HEK293 (cell line): ENCODE data around the gene RTN4IP1.

Source experiments
- CTCF ChIA-PET: fragments of 350-600 bp; formaldehyde crosslinking; extraction: SDS; loops from one replicate; lab custom pipeline; 2021; ENCODE audit warnings: antibody characterized with exemption; lab: Yijun Ruan, JAX
- POLR2A ChIA-PET: fragments of 300-600 bp; formaldehyde crosslinking; extraction: SDS; loops from one replicate; lab custom pipeline; 2020; ENCODE audit warnings: antibody characterized with exemption, inconsistent platforms; lab: Yijun Ruan, JAX
- H3K27ac ChIP-seq: fragments of 200-500 bp; sonication (Bioruptor generic); 2 replicates; pipeline ENCODE4 v1.5.1; 2014; ENCODE audit warnings: low read depth, low read length, control low read depth, inconsistent platforms; ENCODE audit errors: extremely low read depth
- H3K36me3 ChIP-seq, 2 experiments: fragments of 200-500 bp in 1 of 2; sonication (Bioruptor generic) in 1 of 2; 1 replicate in 1 of 2; 2 replicates in 1 of 2; pipeline ENCODE4 v1.5.1; 2014 to 2017; ENCODE audit warnings: inconsistent platforms in 2 of 2, low read length in 2 of 2; ENCODE audit not compliant: control insufficient read depth in 2 of 2, insufficient read depth in 1 of 2
- H3K4me1 ChIP-seq: fragments of 200-500 bp; sonication (Bioruptor generic); 2 replicates; pipeline ENCODE4 v1.5.1; 2014; ENCODE audit warnings: mild to moderate bottlenecking, low read length, inconsistent platforms; ENCODE audit not compliant: control insufficient read depth, insufficient read depth
- H3K4me3 ChIP-seq: 2 replicates; pipeline ENCODE4 v1.5.1; 2011; ENCODE audit warnings: low read depth, mild to moderate bottlenecking, control low read depth, low read length, moderate library complexity
- H3K9me3 ChIP-seq: fragments of 200-500 bp; sonication (Bioruptor generic); 2 replicates; pipeline ENCODE4 v1.5.1; 2014; ENCODE audit warnings: low read depth, low read length, inconsistent platforms; ENCODE audit not compliant: control insufficient read depth, insufficient read depth
- GLIS2 ChIP-seq: fragments of 450-650 bp; formaldehyde crosslinking; IDR thresholded peaks from 2 replicates; pipeline ENCODE4 v1.5.1; 2016; ENCODE audit warnings: missing biosample characterization, missing genetic modification characterization
- HOXD13 ChIP-seq: sonication (generic); formaldehyde crosslinking; IDR thresholded peaks from 2 replicates; pipeline ENCODE4 v1.8.0; 2022; ENCODE audit warnings: missing genetic modification reagents, borderline replicate concordance
- IKZF3 ChIP-seq: fragments of 450-650 bp; IDR thresholded peaks from 2 replicates; pipeline ENCODE4 v1.5.0; 2018; ENCODE audit warnings: missing biosample characterization, mild to moderate bottlenecking, missing genetic modification characterization, moderate library complexity
- PRDM2 ChIP-seq: fragments of 450-650 bp; formaldehyde crosslinking; IDR thresholded peaks from 2 replicates; pipeline ENCODE4 v1.5.1; 2016; ENCODE audit warnings: missing biosample characterization, missing genetic modification characterization, borderline replicate concordance
- TCF7L2 ChIP-seq: IDR thresholded peaks from 2 replicates; pipeline ENCODE4 v1.6.1; 2011; ENCODE audit warnings: low read depth, mild to moderate bottlenecking, inconsistent platforms, low read length, moderate library complexity, borderline replicate concordance
- ZNF121 ChIP-seq: fragments of 450-650 bp; formaldehyde crosslinking; IDR thresholded peaks from 2 replicates; pipeline ENCODE4 v1.5.1; 2016; ENCODE audit warnings: missing biosample characterization, missing genetic modification characterization
- ZNF24 ChIP-seq: fragments of 450-650 bp; formaldehyde crosslinking; IDR thresholded peaks from 2 replicates; pipeline ENCODE4 v1.5.1; 2016; ENCODE audit warnings: missing biosample characterization, missing genetic modification characterization
- ZNF266 ChIP-seq: fragments of 450-650 bp; formaldehyde crosslinking; IDR thresholded peaks from 2 replicates; pipeline ENCODE4 v1.5.1; 2016; ENCODE audit warnings: missing biosample characterization, missing genetic modification characterization, low read depth
- ZNF280C ChIP-seq: fragments of 450-650 bp; formaldehyde crosslinking; IDR thresholded peaks from 2 replicates; pipeline ENCODE4 v1.5.1; 2016; ENCODE audit warnings: missing biosample characterization, missing genetic modification characterization
- ZNF302 ChIP-seq: fragments of 450-650 bp; formaldehyde crosslinking; IDR thresholded peaks from 2 replicates; pipeline ENCODE4 v1.5.1; 2016; ENCODE audit warnings: missing biosample characterization, missing genetic modification characterization, low read depth
- ZNF416 ChIP-seq: fragments of 450-650 bp; formaldehyde crosslinking; IDR thresholded peaks from 2 replicates; pipeline ENCODE4 v1.5.1; 2016; ENCODE audit warnings: missing biosample characterization, missing genetic modification characterization
- ZNF423 ChIP-seq: fragments of 450-650 bp; formaldehyde crosslinking; IDR thresholded peaks from 2 replicates; pipeline ENCODE4 v1.5.1; 2016; ENCODE audit warnings: missing biosample characterization, missing genetic modification characterization
- ZNF510 ChIP-seq: fragments of 450-650 bp; formaldehyde crosslinking; IDR thresholded peaks from 2 replicates; pipeline ENCODE4 v1.5.1; 2018; ENCODE audit warnings: mild to moderate bottlenecking, missing genetic modification characterization, missing biosample characterization; ENCODE audit not compliant: insufficient replicate concordance
- ZNF561 ChIP-seq: fragments of 450-650 bp; IDR thresholded peaks from 2 replicates; pipeline ENCODE4 v1.5.1; 2018; ENCODE audit warnings: missing biosample characterization, missing genetic modification characterization, borderline replicate concordance
- ZNF585B ChIP-seq: fragments of 450-650 bp; formaldehyde crosslinking; IDR thresholded peaks from 2 replicates; pipeline ENCODE4 v1.5.1; 2016; ENCODE audit warnings: missing biosample characterization, missing genetic modification characterization
- ZNF830 ChIP-seq: fragments of 450-650 bp; IDR thresholded peaks from 2 replicates; pipeline ENCODE4 v1.5.0; 2018; ENCODE audit warnings: missing biosample characterization, missing genetic modification characterization, low read depth, mild to moderate bottlenecking, moderate library complexity
- ZSCAN16 ChIP-seq: fragments of 450-650 bp; formaldehyde crosslinking; IDR thresholded peaks from 2 replicates; pipeline ENCODE4 v1.5.1; 2016; ENCODE audit warnings: missing biosample characterization, missing genetic modification characterization
- ZXDB ChIP-seq: fragments of 450-650 bp; formaldehyde crosslinking; IDR thresholded peaks from 2 replicates; pipeline ENCODE4 v1.5.1; 2016; ENCODE audit warnings: missing biosample characterization, missing genetic modification characterization
- TF ChIP-seq, protein P1 (sequence below): fragments of 450-650 bp; formaldehyde crosslinking; IDR thresholded peaks from 2 replicates; pipeline ENCODE4 v1.5.1; 2017; ENCODE audit warnings: missing biosample characterization, missing genetic modification characterization

RTN4IP1 gene

DNA sequence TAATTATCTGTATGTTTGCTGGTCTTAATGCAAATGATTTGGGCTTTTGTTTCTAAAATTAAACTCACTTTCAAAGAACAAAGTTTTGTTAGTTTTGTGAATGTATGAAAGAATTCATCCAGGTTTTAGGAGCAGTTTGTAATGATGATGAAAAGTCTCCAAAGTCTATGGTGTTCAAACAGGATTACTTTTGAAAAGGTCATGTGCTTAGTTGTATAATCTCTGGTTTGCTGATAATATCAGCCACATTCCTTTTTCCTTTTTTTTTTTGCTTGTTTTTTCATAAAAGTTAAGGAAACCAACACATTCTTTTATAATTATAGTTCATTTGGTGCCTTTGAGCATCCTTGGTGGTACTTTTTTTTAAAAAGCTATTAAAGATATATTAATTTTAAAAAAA, 88.9 kb downstream of the RTN4IP1 start:
- TF ChIP-seq, protein P1, sequence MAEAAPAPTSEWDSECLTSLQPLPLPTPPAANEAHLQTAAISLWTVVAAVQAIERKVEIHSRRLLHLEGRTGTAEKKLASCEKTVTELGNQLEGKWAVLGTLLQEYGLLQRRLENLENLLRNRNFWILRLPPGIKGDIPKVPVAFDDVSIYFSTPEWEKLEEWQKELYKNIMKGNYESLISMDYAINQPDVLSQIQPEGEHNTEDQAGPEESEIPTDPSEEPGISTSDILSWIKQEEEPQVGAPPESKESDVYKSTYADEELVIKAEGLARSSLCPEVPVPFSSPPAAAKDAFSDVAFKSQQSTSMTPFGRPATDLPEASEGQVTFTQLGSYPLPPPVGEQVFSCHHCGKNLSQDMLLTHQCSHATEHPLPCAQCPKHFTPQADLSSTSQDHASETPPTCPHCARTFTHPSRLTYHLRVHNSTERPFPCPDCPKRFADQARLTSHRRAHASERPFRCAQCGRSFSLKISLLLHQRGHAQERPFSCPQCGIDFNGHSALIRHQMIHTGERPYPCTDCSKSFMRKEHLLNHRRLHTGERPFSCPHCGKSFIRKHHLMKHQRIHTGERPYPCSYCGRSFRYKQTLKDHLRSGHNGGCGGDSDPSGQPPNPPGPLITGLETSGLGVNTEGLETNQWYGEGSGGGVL, result no peak
- TF ChIP-seq TCF7L2 (no peak), HOXD13 (CRISPR knock-in tag) (no peak), ZNF24 (no peak), ZNF266 (no peak), ZNF416 (no peak), ZNF423 (tag by site-specific recombination) (no peak), ZNF585B (tag by site-specific recombination) (no peak), IKZF3 (tag by site-specific recombination) (no peak)

DNA sequence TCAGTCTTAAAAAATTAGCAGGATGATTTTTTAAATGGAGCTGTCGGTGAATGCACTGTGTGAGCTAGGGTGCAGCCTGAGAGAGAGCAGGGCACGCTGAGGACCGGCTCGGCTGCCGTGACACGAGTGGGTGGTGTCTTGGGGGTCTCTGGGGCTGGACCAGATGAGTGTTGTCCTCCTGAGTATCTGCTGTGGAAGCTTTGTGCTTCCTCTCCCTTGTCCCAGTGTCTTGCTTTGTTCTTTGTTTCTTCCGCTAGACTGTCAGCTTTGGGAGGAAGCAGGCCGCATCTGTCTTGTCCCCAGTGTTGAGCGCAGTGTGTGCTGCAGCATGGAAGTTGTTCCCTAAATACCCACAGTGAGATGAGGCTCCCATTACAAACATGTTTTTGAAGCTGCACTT, 89.4 kb downstream of the RTN4IP1 start:
- POLR2A ChIA-PET, result no interaction called here
- Histone ChIP-seq H3K27ac (no peak overlapping the region), H3K9me3 (no peaks in the 10 kb centered on the region), H3K4me1 (no peaks in the 10 kb centered on the region), H3K4me3 (no peak overlapping the region), H3K36me3 (no peaks in the 10 kb centered on the region)
- TF ChIP-seq ZNF561 (tag by site-specific recombination), result no peak
- no peak for TF ChIP-seq ZNF830
- no peak for TF ChIP-seq ZNF302
- no peak for TF ChIP-seq ZXDB (tag by site-specific recombination)
- no peak for TF ChIP-seq ZNF280C (tag by site-specific recombination)
- no peak for TF ChIP-seq GLIS2 (tag by site-specific recombination)
- TF ChIP-seq PRDM2, result no peak
- TF ChIP-seq ZNF121 (tag by site-specific recombination), result no peak
- TF ChIP-seq ZNF510 (tag by site-specific recombination), result no peak
- TF ChIP-seq ZSCAN16 (tag by site-specific recombination), result no peak
- CTCF ChIA-PET, result interaction anchor here (1.0 to 2.8 kb wide), 4 partner anchors 26 to 487 kb away, joined by 3 to 12 read pairs (median 4); no protein-coding TSS in a partner anchor

More for the DNA sequence above, 88.9 kb downstream of the RTN4IP1 start:
- no peaks in the 10 kb centered on the region for H3K9me3 ChIP-seq
- H3K4me1 ChIP-seq, result no peaks in the 10 kb centered on the region
- no peak overlapping the region for H3K4me3 ChIP-seq
- H3K36me3 ChIP-seq, result no peaks in the 10 kb centered on the region
- ChIA-PET POLR2A (no interaction called here), CTCF (interaction anchor here (1.0 to 2.8 kb wide), 5 partner anchors 16 to 487 kb away, joined by 3 to 12 read pairs (median 3); no protein-coding TSS in a partner anchor)
- no peak overlapping the region for H3K27ac ChIP-seq
